ENCODE measurements around the gene CYP27A1.

The CYP27A1 gene

DNA sequence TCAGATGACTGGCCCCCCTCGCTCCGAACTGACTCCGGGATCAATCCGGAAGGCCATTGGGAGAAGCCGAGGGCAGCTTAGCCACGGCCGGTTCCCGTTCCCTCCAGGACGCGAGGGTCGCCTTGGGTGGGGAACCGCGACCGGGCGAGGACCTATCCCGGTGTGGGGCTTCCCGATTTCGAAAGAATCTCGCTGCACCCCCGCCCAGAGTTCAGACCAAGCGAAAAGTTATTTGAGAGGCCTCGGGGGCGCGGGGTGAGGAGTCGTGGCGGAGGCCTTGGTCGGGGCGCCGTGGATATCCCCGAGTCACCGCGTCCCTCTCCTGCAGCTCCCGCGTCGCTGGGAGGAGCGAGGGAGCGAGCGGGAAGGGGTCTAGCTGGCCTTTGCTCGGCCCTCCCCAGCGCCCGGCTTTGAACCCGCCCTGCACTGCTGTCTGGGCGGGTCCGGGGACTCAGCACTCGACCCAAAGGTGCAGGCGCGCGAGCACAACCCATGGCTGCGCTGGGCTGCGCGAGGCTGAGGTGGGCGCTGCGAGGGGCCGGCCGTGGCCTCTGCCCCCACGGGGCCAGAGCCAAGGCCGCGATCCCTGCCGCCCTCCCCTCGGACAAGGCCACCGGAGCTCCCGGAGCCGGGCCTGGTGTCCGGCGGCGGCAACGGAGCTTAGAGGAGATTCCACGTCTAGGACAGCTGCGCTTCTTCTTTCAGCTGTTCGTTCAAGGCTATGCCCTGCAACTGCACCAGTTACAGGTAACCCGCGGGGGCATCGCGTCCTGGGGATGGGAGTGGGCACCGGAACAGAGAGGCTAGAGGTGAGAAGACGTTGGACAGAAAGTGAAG, at the start of gene CYP27A1:
CYP27A1 (plus strand) TSS at position 457 of the 837 bp plus-strand sequence; CDS start at position 493, 36 bp downstream.
- peak within 1 kb of the TSS; percentile 51 for H3K4me3 ChIP-seq (replicated peaks; ENCODE audit: low read depth, low read length)

DNA sequence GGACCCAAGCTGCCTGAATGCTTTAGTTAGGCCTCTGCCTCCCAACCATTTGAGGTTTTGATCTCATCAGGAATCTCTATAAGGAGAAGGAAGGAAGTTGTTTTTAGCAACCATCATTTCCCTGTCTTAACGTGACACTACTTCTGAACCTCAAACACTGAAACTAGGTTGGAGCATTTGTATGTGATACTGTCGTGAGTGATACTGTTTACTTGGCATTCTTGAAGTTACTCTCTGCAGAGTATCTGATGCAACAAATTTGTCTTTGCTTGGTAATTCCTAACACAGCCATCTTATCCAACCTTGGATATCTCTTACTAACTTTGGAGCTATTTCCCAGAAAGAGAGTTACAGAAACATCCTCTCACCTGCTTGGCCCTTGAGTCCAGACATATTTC, 49.2 kb upstream of the CYP27A1 start:
- H3K4me3 ChIP-seq (replicated peaks; ENCODE audit: low read depth, low read length), result no peak overlapping the region
- TF ChIP-seq, protein P1, sequence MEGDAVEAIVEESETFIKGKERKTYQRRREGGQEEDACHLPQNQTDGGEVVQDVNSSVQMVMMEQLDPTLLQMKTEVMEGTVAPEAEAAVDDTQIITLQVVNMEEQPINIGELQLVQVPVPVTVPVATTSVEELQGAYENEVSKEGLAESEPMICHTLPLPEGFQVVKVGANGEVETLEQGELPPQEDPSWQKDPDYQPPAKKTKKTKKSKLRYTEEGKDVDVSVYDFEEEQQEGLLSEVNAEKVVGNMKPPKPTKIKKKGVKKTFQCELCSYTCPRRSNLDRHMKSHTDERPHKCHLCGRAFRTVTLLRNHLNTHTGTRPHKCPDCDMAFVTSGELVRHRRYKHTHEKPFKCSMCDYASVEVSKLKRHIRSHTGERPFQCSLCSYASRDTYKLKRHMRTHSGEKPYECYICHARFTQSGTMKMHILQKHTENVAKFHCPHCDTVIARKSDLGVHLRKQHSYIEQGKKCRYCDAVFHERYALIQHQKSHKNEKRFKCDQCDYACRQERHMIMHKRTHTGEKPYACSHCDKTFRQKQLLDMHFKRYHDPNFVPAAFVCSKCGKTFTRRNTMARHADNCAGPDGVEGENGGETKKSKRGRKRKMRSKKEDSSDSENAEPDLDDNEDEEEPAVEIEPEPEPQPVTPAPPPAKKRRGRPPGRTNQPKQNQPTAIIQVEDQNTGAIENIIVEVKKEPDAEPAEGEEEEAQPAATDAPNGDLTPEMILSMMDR (IDR thresholded peaks at IDR 0.05; ENCODE audit: low read length, missing control alignments), result no peak
- DNase-seq (ENCODE audit: low read depth), result no peak

More for the DNA sequence above, at the start of gene CYP27A1:
- peak; percentile 14 for DNase-seq (ENCODE audit: low read depth)
- TF ChIP-seq, protein P1 (IDR thresholded peaks at IDR 0.05; ENCODE audit: low read length, missing control alignments), result no peak

DNA sequence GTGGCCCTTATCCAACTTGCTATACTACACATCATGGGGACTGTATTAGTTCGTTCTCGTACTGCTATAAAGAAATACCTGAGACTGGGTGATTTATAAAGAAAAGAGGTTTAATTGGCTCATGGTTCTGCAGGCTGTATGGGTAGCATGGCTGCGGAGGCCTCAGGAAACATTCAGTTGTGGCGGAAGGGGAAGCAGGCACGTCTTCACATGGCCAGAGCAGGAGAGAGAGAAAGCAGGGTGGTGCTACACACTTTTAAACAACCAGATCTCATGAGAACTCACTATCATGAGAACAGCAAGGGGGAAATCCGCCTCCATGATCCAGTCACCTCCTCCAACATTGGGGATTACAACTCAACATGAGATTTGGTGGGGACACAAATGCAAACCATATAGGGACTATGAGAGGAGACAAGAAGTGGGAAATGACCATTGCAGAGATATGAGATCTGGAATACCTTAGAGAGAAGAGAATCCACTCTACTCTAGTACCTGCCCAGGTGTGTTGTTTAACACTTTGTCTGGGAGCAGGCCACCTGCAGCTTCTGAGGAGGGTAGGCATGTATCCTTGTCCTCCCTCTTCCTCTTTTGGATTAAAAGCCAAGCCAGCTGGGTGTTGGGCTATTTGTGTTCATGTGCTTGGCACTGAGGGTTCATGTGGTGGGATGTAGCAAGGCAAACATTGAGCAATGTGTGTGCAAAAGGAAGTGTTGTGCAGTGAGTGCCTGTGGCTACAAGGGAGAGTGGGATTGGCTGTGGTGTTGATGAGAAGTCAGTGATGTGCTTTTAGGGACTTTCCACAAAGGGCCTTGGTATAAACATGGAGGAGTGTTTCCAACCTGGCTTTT, 48.6 kb upstream of the CYP27A1 start:
- TF ChIP-seq, protein P1 (IDR thresholded peaks at IDR 0.05; ENCODE audit: low read length, missing control alignments), result no peak
- peak; percentile 96 for DNase-seq (ENCODE audit: low read depth)

DNA sequence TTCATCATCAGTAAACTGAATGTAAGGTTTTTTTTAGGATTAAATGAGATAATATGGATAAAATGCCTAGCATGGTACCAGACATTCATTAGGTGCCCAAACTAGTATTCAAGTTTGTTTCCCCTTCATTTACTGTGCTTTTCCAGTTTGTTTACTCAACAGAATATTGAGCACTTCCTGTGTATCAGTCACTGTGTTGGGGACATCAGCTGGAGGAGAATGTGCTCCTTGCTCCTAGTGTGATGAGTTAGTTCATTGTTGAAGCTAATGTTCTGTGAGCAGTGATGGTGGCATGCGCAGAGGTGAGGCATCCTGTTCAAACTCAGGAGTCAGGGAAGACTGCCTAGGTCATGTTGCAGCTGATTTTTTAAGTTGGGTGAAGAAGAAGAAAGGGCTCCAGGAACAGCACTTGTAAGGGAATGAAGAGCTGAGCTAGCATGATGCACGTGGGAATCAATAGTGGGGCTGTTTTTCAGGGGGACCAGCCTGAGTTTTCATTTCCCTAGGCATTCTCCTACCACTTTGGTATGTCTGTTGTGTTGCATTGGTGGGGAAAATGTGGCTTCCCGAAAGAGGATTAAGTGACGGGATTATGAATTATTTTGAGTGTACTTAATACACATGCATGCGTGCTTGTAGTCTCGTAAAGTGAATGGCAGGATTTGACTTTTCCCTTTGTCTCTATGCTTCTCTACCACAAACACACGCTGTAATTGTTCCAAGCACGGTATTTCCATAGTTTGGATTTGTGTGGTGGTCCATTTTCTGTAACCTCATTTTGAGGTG, 47.6 kb upstream of the CYP27A1 start:
- TF ChIP-seq, protein P1 (IDR thresholded peaks at IDR 0.05; ENCODE audit: low read length, missing control alignments), result no peak
- H3K4me3 ChIP-seq (replicated peaks; ENCODE audit: low read depth, low read length), result no peak overlapping the region
- no peak for DNase-seq (ENCODE audit: low read depth)

More for the DNA sequence above, 48.6 kb upstream of the CYP27A1 start:
- no peak overlapping the region for H3K4me3 ChIP-seq (replicated peaks; ENCODE audit: low read depth, low read length)

DNA sequence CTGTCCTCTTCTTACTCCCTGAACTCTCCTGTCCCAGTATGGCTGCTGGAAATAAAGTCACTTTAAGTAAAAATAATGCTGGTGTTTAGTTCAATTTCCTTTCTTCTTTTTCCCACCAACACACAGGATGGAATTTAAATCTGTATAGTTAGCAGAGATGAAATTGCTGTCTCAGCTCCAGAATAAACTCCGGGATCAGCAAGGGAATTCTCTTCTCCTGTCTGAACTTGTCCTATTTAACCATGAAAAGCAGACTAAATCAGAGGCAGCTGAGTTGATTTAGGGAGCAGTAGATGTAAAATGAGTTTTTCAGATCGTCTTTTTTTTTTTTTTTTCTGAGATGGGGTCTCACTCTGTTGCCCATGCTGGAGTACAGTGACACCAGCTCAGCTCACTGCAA, 45.4 kb upstream of the CYP27A1 start:
- no peak overlapping the region for H3K4me3 ChIP-seq (replicated peaks; ENCODE audit: low read depth, low read length)
- no peak for DNase-seq (ENCODE audit: low read depth)
- TF ChIP-seq, protein P1 (IDR thresholded peaks at IDR 0.05; ENCODE audit: low read length, missing control alignments), result no peak

DNA sequence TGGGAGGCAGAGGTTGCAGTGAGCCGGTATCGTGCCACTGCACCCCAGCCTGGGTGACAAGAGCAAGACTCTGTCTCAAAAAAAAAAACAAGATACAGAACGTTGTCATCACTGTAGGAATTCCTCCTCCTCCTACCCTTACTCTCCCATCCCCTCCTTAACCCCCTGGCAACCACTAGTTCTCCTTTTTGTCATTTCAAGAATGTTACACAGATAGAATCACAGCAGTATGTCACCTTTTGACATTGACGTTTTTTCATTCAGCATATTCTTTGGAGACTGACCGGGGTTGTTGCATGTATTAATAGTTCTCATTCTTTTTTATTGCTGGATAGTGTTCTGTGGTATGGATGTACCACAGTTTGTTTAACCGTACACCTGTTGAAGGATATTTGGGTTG, 38.9 kb upstream of the CYP27A1 start:
- H3K4me3 ChIP-seq (replicated peaks; ENCODE audit: low read depth, low read length), result no peak overlapping the region
- no peak for DNase-seq (ENCODE audit: low read depth)
- TF ChIP-seq, protein P1 (IDR thresholded peaks at IDR 0.05; ENCODE audit: low read length, missing control alignments), result no peak

Measured in fibroblast of pulmonary artery (primary cell).